Measurements from ENCODE around the gene ETFA. TPM values are rescaled to one million over a fixed set of nuclear protein-coding genes. Genes with fewer than 3 reads are reported as not detected.

The ETFA gene
- total RNA-seq, 1 donor, result 51.5 TPM

GRCh38 chr15:76343313-76343996 is 32.2 kb upstream of the ETFA start:
- Histone ChIP-seq H3K4me1 (ENCODE audit: insufficient read depth, low read length) (peaks cover 74% of the 10 kb centered on the region), H3K27me3 (ENCODE audit: insufficient read depth, low read length) (peaks cover 100% of the 10 kb centered on the region), H3K4me3 (ENCODE audit: low read length) (no peak overlapping the region), H3K9me3 (ENCODE audit: low read depth, low read length) (no peaks in the 10 kb centered on the region)

GRCh38 chr15:76342382-76343201 is 31.3 kb upstream of the ETFA start:
- Histone ChIP-seq H3K4me1 (ENCODE audit: insufficient read depth, low read length) (peaks cover 82% of the 10 kb centered on the region), H3K27me3 (ENCODE audit: insufficient read depth, low read length) (peaks cover 98% of the 10 kb centered on the region), H3K9me3 (ENCODE audit: low read depth, low read length) (no peaks in the 10 kb centered on the region), H3K4me3 (ENCODE audit: low read length) (no peak overlapping the region)

- no peak overlapping the region for H3K4me3 ChIP-seq (ENCODE audit: low read length)
- no peaks in the 10 kb centered on the region for H3K9me3 ChIP-seq (ENCODE audit: low read depth, low read length)
- peaks cover 82% of the 10 kb centered on the region for H3K4me1 ChIP-seq (ENCODE audit: insufficient read depth, low read length)
- H3K27me3 ChIP-seq (ENCODE audit: insufficient read depth, low read length), result peaks cover 98% of the 10 kb centered on the region
Measured at GRCh38 chr15:76342058-76342381, 30.8 kb upstream of the ETFA start.

- Histone ChIP-seq H3K4me3 (ENCODE audit: low read length) (no peak overlapping the region), H3K9me3 (ENCODE audit: low read depth, low read length) (no peaks in the 10 kb centered on the region), H3K4me1 (ENCODE audit: insufficient read depth, low read length) (peaks cover 82% of the 10 kb centered on the region), H3K27me3 (ENCODE audit: insufficient read depth, low read length) (peaks cover 98% of the 10 kb centered on the region)
Measured at GRCh38 chr15:76341366-76342057, 30.2 kb upstream of the ETFA start.

DNA sequence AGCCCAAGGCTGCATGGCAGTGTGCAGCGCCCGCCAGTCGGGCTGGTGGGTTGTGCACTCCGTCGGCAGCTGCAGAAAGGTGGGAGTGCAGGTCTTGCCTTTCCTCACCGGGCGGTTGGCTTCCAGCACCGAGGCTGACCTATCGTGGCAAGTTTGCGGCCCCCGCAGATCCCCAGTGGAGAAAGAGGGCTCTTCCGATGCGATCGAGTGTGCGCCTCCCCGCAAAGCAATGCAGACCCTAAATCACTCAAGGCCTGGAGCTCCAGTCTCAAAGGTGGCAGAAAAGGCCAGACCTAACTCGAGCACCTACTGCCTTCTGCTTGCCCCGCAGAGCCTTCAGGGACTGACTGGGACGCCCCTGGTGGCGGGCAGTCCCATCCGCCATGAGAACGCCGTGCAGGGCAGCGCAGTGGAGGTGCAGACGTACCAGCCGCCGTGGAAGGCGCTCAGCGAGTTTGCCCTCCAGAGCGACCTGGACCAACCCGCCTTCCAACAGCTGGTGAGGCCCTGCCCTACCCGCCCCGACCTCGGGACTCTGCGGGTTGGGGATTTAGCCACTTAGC is 29.6 kb upstream of the ETFA start:
- no peaks in the 10 kb centered on the region for H3K9me3 ChIP-seq (ENCODE audit: low read depth, low read length)
- peaks cover 82% of the 10 kb centered on the region for H3K4me1 ChIP-seq (ENCODE audit: insufficient read depth, low read length)
- peaks cover 98% of the 10 kb centered on the region for H3K27me3 ChIP-seq (ENCODE audit: insufficient read depth, low read length)
- H3K4me3 ChIP-seq (ENCODE audit: low read length), result no peak overlapping the region

- peaks cover 98% of the 10 kb centered on the region for H3K27me3 ChIP-seq (ENCODE audit: insufficient read depth, low read length)
- H3K4me1 ChIP-seq (ENCODE audit: insufficient read depth, low read length), result peaks cover 84% of the 10 kb centered on the region
- H3K4me3 ChIP-seq (ENCODE audit: low read length), result peak overlapping the region; percentile 28
- H3K9me3 ChIP-seq (ENCODE audit: low read depth, low read length), result no peaks in the 10 kb centered on the region
Measured at GRCh38 chr15:76340198-76340802, 29.0 kb upstream of the ETFA start.

- no peaks in the 10 kb centered on the region for H3K9me3 ChIP-seq (ENCODE audit: low read depth, low read length)
- H3K27me3 ChIP-seq (ENCODE audit: insufficient read depth, low read length), result peaks cover 98% of the 10 kb centered on the region
- peaks cover 89% of the 10 kb centered on the region for H3K4me1 ChIP-seq (ENCODE audit: insufficient read depth, low read length)
- peak overlapping the region; percentile 28 for H3K4me3 ChIP-seq (ENCODE audit: low read length)
Measured at GRCh38 chr15:76339305-76340197, 28.3 kb upstream of the ETFA start.

GRCh38 chr15:76338486-76339304 is 27.4 kb upstream of the ETFA start:
- H3K4me3 ChIP-seq (ENCODE audit: low read length), result peak overlapping the region; percentile 12
- peaks cover 89% of the 10 kb centered on the region for H3K4me1 ChIP-seq (ENCODE audit: insufficient read depth, low read length)
- peaks cover 98% of the 10 kb centered on the region for H3K27me3 ChIP-seq (ENCODE audit: insufficient read depth, low read length)
- H3K9me3 ChIP-seq (ENCODE audit: low read depth, low read length), result no peaks in the 10 kb centered on the region

DNA sequence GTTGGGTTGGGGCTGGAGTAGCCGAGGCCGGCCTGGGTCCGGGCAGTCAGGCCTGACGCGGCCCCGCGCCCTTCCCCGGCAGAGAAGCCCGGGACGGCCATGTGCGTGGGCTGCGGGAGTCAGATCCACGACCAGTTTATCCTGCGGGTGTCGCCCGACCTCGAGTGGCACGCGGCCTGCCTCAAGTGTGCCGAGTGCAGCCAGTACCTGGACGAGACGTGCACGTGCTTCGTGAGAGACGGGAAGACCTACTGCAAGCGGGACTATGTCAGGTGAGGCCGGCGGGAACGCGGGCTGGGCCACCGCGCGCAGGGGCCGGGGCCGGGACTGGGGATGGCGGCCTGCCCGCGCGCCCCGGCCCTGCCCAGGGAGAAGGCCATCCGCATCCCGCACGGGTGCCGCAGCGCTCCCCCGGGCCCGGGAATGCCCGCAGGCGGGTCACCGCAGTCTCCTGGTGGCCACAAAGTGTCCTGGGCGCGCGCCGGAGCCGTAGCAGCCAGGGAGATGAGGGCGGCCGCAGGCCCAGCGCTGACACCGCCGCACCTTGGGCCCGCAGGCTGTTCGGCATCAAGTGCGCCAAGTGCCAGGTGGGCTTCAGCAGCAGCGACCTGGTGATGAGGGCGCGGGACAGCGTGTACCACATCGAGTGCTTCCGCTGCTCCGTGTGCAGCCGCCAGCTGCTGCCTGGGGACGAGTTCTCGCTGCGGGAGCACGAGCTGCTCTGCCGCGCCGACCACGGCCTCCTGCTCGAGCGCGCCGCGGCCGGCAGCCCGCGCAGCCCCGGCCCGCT is 26.6 kb upstream of the ETFA start:
- Histone ChIP-seq H3K9me3 (ENCODE audit: low read depth, low read length) (no peaks in the 10 kb centered on the region), H3K4me3 (ENCODE audit: low read length) (peak overlapping the region; percentile 32), H3K27me3 (ENCODE audit: insufficient read depth, low read length) (peaks cover 96% of the 10 kb centered on the region), H3K4me1 (ENCODE audit: insufficient read depth, low read length) (peaks cover 81% of the 10 kb centered on the region)

DNA sequence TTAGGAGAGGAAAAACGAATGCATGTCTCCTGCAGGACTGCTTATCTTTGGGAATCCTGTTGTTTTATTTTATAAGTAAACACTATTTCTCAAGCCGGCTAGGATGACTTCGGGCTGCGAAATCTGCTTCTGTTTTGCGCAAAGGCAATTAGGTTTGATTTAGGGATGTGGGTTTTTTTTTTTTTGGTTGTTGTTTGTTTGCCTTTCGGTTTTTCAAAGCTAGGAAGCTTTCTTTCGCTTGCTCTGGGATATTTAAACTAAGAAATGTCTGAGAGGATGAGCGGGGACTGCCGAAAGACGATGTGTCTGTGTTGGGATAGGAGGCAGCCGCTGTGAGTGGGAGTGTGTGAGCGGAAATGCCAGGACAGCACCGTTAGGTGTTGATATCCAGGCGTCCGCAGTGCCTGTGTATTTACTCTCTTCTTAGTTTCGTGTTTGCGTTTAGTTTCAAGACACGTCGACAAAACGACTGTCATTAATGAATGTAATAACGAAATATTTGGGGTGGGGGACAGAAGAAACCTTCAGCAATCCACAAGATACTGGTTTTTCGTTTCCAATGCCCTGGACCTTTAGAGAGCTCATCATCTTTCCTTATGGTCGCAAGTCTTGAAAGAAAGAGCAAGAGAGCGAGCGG is 25.9 kb upstream of the ETFA start:
- Histone ChIP-seq H3K4me3 (ENCODE audit: low read length) (peak overlapping the region; percentile 32), H3K27me3 (ENCODE audit: insufficient read depth, low read length) (peaks cover 93% of the 10 kb centered on the region), H3K9me3 (ENCODE audit: low read depth, low read length) (no peaks in the 10 kb centered on the region), H3K4me1 (ENCODE audit: insufficient read depth, low read length) (peaks cover 74% of the 10 kb centered on the region)

- peak within 1 kb of the TSS; percentile 32 for H3K4me3 ChIP-seq (ENCODE audit: low read length)
- no peaks in the 10 kb centered on the region for H3K9me3 ChIP-seq (ENCODE audit: low read depth, low read length)
- H3K27me3 ChIP-seq (ENCODE audit: insufficient read depth, low read length), result peaks cover 85% of the 10 kb centered on the region
- H3K4me1 ChIP-seq (ENCODE audit: insufficient read depth, low read length), result peaks cover 67% of the 10 kb centered on the region
Measured at GRCh38 chr15:76336254-76337058, 25.2 kb upstream of the ETFA start, which contains the start of gene ISL2. ISL2 (plus strand) TSS chr15:76336773; CDS start chr15:76336884, 111 bp downstream.

Data from mononuclear cell (primary cell).